GM23338 (cell line): Measurements from ENCODE around the gene DAPL1. TPM values are rescaled to one million over a fixed set of nuclear protein-coding genes. Genes with fewer than 3 reads are reported as not detected.

Experiments
- ATAC-seq: fragments of 200-7000 bp; cut with Tn5 transposase; 3 replicates; pipeline ENCODE4 v1.9.1; 2020
- DNase-seq: peaks from one replicate; pipeline ENCODE4 v3.0.0-alpha.2; 2015; ENCODE audit warnings: low spot score
- H2AFZ ChIP-seq: fragments of 200-600 bp; sonication (generic); 2 replicates; pipeline ENCODE4 v1.8.0; 2016; ENCODE audit warnings: antibody characterized with exemption, mild to moderate bottlenecking, moderate library complexity
- H3F3A ChIP-seq: fragments of 200-600 bp; sonication (generic); replicated peaks from 2 replicates; pipeline ENCODE4 v1.8.0; 2017; ENCODE audit warnings: antibody characterized with exemption, mixed run types, low read depth
- H3K27ac ChIP-seq: fragments of 200-600 bp; sonication (generic); 2 replicates; pipeline ENCODE4 v1.6.1; 2016; ENCODE audit warnings: low read depth
- H3K27me3 ChIP-seq: fragments of 200-600 bp; sonication (generic); 2 replicates; pipeline ENCODE4 v1.8.0; 2016; ENCODE audit warnings: mild to moderate bottlenecking, mixed run types, moderate library complexity; ENCODE audit not compliant: insufficient read depth
- H3K36me3 ChIP-seq: fragments of 200-600 bp; sonication (generic); 2 replicates; pipeline ENCODE4 v1.8.0; 2016; ENCODE audit warnings: mild to moderate bottlenecking; ENCODE audit not compliant: insufficient read depth
- H3K4me1 ChIP-seq: fragments of 200-600 bp; sonication (generic); 2 replicates; pipeline ENCODE4 v1.8.0; 2016; ENCODE audit warnings: mild to moderate bottlenecking, moderate library complexity; ENCODE audit not compliant: insufficient read depth
- H3K4me2 ChIP-seq: fragments of 200-600 bp; sonication (generic); 2 replicates; pipeline ENCODE4 v1.7.1; 2017; ENCODE audit warnings: mixed run types
- H3K4me3 ChIP-seq: fragments of 200-600 bp; sonication (generic); 2 replicates; pipeline ENCODE4 v1.6.1; 2016; ENCODE audit warnings: mixed run types
- H3K79me2 ChIP-seq: fragments of 200-600 bp; sonication (generic); replicated peaks from 2 replicates; pipeline ENCODE4 v1.8.0; 2017; ENCODE audit warnings: mild to moderate bottlenecking; ENCODE audit not compliant: insufficient read depth
- H3K9me2 ChIP-seq: fragments of 200-600 bp; sonication (generic); 2 replicates; pipeline ENCODE4 v1.8.0; 2017; ENCODE audit not compliant: insufficient read depth
- H4K20me1 ChIP-seq: fragments of 200-600 bp; sonication (generic); replicated peaks from 2 replicates; pipeline ENCODE4 v1.8.0; 2017; ENCODE audit warnings: mild to moderate bottlenecking; ENCODE audit not compliant: insufficient read depth
- H3K27ac Mint-ChIP-seq: 2 replicates; pipeline ENCODE4 v1.8.0; 2020; ENCODE audit warnings: inconsistent platforms, mild to moderate bottlenecking, moderate library complexity, mixed read lengths
- H3K27me3 Mint-ChIP-seq: 3 replicates; pipeline ENCODE4 v1.8.0; 2022; ENCODE audit warnings: low read depth, mild to moderate bottlenecking, moderate library complexity, mixed read lengths, inconsistent platforms; ENCODE audit not compliant: insufficient read depth, poor library complexity
- H3K36me3 Mint-ChIP-seq: 3 replicates; pipeline ENCODE4 v1.8.0; 2021; ENCODE audit warnings: low read depth, mild to moderate bottlenecking, inconsistent platforms, moderate library complexity, mixed read lengths
- H3K4me1 Mint-ChIP-seq: 3 replicates; pipeline ENCODE4 v1.8.0; 2020; ENCODE audit warnings: mild to moderate bottlenecking, inconsistent platforms, mixed read lengths
- H3K4me3 Mint-ChIP-seq: 3 replicates; pipeline ENCODE4 v1.8.0; 2021; ENCODE audit warnings: moderate library complexity, mild to moderate bottlenecking, inconsistent platforms, mixed read lengths
- H3K9me3 Mint-ChIP-seq: 3 replicates; pipeline ENCODE4 v1.8.0; 2020; ENCODE audit warnings: moderate library complexity, mild to moderate bottlenecking, inconsistent platforms, mixed read lengths
- CREB1 ChIP-seq: fragments of 250-450 bp; sonication (Bioruptor Pico); IDR thresholded peaks from 2 replicates; pipeline ENCODE4 v1.5.0; 2020; ENCODE audit warnings: low read depth, mild to moderate bottlenecking, moderate library complexity
- EZH2 ChIP-seq: fragments of 200-600 bp; sonication (generic); IDR thresholded peaks from one replicate; pipeline ENCODE4 v1.8.0; 2017; ENCODE audit warnings: antibody characterized with exemption, mild to moderate bottlenecking, low read depth; ENCODE audit not compliant: unreplicated experiment
- EZH2phosphoT487 ChIP-seq: fragments of 200-600 bp; sonication (generic); IDR thresholded peaks from one replicate; pipeline ENCODE4 v1.8.1; 2018; ENCODE audit warnings: antibody characterized with exemption; ENCODE audit not compliant: unreplicated experiment
- JUNB ChIP-seq: IDR thresholded peaks from one replicate; pipeline ENCODE4 v1.6.1; 2016; ENCODE audit warnings: antibody characterized with exemption; ENCODE audit not compliant: unreplicated experiment
- NANOG ChIP-seq: IDR thresholded peaks from 2 replicates; pipeline ENCODE4 v1.6.1; 2016; ENCODE audit warnings: antibody characterized with exemption, borderline replicate concordance
- POLR2AphosphoS5 ChIP-seq: IDR thresholded peaks from 2 replicates; pipeline ENCODE4 v1.6.1; 2016; ENCODE audit warnings: antibody characterized with exemption, low read depth
- STAT1 ChIP-seq: IDR thresholded peaks from one replicate; pipeline ENCODE4 v1.6.1; 2016; ENCODE audit warnings: antibody characterized with exemption; ENCODE audit not compliant: unreplicated experiment
- ZNF114 ChIP-seq: fragments of 250-450 bp; sonication (Bioruptor Pico); IDR thresholded peaks from 2 replicates; pipeline ENCODE4 v1.5.0; 2020; ENCODE audit warnings: mild to moderate bottlenecking, moderate library complexity
- ZNF331 ChIP-seq: fragments of 250-450 bp; sonication (Bioruptor Pico); IDR thresholded peaks from 2 replicates; pipeline ENCODE4 v1.5.0; 2020; ENCODE audit warnings: low read depth, mild to moderate bottlenecking, moderate library complexity
- polyA plus RNA-seq: library from polyadenylated mRNA; unstranded; fragments of >200 nt; fragmentation: Nextera tagmentation; extraction: Ambion mirVana; gene quantifications from 2 replicates; pipeline ENCODE4 v1.2.1, GENCODE V29; 2016
- total RNA-seq: library from RNA; depleted of rRNA; stranded (reverse); fragments of >200 nt; shearing (Covaris generic); gene quantifications from 2 replicates; pipeline ENCODE4 v1.2.3, GENCODE V29; 2014
- TF ChIP-seq, protein P1 (sequence below): IDR thresholded peaks from 2 replicates; pipeline ENCODE4 v1.6.1; 2016; ENCODE audit warnings: antibody characterized with exemption
- TF ChIP-seq, protein P2 (sequence below), 2 experiments: fragments of 200-600 bp in 1 of 2; sonication (generic) in 1 of 2; conservative IDR thresholded peaks; 2 replicates each; pipeline versions ENCODE4 v1.5.1 to v1.6.1; 2016 to 2017; ENCODE audit warnings: antibody characterized with exemption in 2 of 2, low read depth in 2 of 2, mild to moderate bottlenecking in 2 of 2, moderate library complexity in 1 of 2
- TF ChIP-seq, protein P3 (sequence below): fragments of 250-450 bp; sonication (Bioruptor Pico); IDR thresholded peaks from 2 replicates; pipeline ENCODE4 v1.5.0; 2020; ENCODE audit warnings: mild to moderate bottlenecking, moderate library complexity
- TF ChIP-seq, protein P4 (sequence below): IDR thresholded peaks from one replicate; pipeline ENCODE4 v1.6.1; 2018; ENCODE audit warnings: antibody characterized with exemption; ENCODE audit not compliant: unreplicated experiment

Gene DAPL1
- total and polyA plus RNA-seq, 2 experiments from 2014 or later = not detected

DNA sequence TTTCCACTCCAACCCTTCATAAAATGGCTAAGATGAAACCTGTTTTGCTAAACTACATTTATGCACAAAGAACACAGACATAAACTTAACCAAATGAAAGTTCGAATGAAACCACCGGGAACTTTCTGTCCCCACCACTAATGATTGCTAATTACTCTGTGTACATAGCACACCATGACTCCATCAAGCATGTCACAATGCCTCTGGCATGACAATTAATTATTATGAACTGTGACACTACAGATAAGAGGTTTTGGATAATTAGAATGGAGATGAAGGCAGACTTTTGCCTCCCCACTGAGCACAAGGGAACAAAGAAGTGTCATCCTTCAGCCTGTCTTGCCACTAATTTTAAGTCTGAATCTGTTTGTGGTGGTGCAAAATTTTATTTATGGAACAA lies 1.5 kb downstream of the DAPL1 start:
- Histone ChIP-seq H3K4me1 (peaks cover 11% of the 10 kb centered on the region), H3K79me2 (no peaks in the 10 kb centered on the region), H3K36me3 (no peaks in the 10 kb centered on the region), H4K20me1 (no peaks in the 10 kb centered on the region), H3K4me3 (no peak overlapping the region), H3K9me2 (no peaks in the 10 kb centered on the region), H3K4me2 (no peak overlapping the region), H3K27ac (no peak overlapping the region), H2AFZ (no peak overlapping the region), H3K27me3 (no peaks in the 10 kb centered on the region), H3F3A (no peaks in the 10 kb centered on the region)
- Mint-ChIP-seq H3K9me3 (no peaks in the 10 kb centered on the region), H3K4me1 (peaks cover 21% of the 10 kb centered on the region), H3K27me3 (no peaks in the 10 kb centered on the region), H3K36me3 (no peaks in the 10 kb centered on the region), H3K4me3 (no peak overlapping the region), H3K27ac (no peak overlapping the region)
- TF ChIP-seq STAT1 (no peak), ZNF331 (no peak), ZNF114 (CRISPR knock-in tag) (no peak), CREB1 (no peak), EZH2phosphoT487 (no peak), NANOG (no peak), EZH2 (no peak), JUNB (no peak), POLR2AphosphoS5 (no peak)
- TF ChIP-seq, protein P1, sequence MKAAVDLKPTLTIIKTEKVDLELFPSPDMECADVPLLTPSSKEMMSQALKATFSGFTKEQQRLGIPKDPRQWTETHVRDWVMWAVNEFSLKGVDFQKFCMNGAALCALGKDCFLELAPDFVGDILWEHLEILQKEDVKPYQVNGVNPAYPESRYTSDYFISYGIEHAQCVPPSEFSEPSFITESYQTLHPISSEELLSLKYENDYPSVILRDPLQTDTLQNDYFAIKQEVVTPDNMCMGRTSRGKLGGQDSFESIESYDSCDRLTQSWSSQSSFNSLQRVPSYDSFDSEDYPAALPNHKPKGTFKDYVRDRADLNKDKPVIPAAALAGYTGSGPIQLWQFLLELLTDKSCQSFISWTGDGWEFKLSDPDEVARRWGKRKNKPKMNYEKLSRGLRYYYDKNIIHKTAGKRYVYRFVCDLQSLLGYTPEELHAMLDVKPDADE = no peak
- TF ChIP-seq, protein P2, sequence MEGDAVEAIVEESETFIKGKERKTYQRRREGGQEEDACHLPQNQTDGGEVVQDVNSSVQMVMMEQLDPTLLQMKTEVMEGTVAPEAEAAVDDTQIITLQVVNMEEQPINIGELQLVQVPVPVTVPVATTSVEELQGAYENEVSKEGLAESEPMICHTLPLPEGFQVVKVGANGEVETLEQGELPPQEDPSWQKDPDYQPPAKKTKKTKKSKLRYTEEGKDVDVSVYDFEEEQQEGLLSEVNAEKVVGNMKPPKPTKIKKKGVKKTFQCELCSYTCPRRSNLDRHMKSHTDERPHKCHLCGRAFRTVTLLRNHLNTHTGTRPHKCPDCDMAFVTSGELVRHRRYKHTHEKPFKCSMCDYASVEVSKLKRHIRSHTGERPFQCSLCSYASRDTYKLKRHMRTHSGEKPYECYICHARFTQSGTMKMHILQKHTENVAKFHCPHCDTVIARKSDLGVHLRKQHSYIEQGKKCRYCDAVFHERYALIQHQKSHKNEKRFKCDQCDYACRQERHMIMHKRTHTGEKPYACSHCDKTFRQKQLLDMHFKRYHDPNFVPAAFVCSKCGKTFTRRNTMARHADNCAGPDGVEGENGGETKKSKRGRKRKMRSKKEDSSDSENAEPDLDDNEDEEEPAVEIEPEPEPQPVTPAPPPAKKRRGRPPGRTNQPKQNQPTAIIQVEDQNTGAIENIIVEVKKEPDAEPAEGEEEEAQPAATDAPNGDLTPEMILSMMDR (conservative IDR thresholded peaks at IDR 0.05; ENCODE audit: low read depth in 2 of 2) = no peak
- TF ChIP-seq, protein P3, sequence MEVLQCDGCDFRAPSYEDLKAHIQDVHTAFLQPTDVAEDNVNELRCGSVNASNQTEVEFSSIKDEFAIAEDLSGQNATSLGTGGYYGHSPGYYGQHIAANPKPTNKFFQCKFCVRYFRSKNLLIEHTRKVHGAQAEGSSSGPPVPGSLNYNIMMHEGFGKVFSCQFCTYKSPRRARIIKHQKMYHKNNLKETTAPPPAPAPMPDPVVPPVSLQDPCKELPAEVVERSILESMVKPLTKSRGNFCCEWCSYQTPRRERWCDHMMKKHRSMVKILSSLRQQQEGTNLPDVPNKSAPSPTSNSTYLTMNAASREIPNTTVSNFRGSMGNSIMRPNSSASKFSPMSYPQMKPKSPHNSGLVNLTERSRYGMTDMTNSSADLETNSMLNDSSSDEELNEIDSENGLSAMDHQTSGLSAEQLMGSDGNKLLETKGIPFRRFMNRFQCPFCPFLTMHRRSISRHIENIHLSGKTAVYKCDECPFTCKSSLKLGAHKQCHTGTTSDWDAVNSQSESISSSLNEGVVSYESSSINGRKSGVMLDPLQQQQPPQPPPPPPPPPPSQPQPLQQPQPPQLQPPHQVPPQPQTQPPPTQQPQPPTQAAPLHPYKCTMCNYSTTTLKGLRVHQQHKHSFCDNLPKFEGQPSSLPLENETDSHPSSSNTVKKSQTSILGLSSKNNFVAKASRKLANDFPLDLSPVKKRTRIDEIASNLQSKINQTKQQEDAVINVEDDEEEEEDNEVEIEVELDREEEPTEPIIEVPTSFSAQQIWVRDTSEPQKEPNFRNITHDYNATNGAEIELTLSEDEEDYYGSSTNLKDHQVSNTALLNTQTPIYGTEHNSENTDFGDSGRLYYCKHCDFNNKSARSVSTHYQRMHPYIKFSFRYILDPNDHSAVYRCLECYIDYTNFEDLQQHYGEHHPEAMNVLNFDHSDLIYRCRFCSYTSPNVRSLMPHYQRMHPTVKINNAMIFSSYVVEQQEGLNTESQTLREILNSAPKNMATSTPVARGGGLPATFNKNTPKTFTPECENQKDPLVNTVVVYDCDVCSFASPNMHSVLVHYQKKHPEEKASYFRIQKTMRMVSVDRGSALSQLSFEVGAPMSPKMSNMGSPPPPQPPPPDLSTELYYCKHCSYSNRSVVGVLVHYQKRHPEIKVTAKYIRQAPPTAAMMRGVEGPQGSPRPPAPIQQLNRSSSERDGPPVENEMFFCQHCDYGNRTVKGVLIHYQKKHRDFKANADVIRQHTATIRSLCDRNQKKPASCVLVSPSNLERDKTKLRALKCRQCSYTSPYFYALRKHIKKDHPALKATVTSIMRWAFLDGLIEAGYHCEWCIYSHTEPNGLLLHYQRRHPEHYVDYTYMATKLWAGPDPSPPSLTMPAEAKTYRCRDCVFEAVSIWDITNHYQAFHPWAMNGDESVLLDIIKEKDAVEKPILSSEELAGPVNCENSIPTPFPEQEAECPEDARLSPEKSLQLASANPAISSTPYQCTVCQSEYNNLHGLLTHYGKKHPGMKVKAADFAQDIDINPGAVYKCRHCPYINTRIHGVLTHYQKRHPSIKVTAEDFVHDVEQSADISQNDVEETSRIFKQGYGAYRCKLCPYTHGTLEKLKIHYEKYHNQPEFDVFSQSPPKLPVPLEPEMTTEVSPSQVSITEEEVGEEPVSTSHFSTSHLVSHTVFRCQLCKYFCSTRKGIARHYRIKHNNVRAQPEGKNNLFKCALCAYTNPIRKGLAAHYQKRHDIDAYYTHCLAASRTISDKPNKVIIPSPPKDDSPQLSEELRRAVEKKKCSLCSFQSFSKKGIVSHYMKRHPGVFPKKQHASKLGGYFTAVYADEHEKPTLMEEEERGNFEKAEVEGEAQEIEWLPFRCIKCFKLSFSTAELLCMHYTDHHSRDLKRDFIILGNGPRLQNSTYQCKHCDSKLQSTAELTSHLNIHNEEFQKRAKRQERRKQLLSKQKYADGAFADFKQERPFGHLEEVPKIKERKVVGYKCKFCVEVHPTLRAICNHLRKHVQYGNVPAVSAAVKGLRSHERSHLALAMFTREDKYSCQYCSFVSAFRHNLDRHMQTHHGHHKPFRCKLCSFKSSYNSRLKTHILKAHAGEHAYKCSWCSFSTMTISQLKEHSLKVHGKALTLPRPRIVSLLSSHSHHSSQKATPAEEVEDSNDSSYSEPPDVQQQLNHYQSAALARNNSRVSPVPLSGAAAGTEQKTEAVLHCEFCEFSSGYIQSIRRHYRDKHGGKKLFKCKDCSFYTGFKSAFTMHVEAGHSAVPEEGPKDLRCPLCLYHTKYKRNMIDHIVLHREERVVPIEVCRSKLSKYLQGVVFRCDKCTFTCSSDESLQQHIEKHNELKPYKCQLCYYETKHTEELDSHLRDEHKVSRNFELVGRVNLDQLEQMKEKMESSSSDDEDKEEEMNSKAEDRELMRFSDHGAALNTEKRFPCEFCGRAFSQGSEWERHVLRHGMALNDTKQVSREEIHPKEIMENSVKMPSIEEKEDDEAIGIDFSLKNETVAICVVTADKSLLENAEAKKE (CRISPR knock-in tag) = no peak
- TF ChIP-seq, protein P4, sequence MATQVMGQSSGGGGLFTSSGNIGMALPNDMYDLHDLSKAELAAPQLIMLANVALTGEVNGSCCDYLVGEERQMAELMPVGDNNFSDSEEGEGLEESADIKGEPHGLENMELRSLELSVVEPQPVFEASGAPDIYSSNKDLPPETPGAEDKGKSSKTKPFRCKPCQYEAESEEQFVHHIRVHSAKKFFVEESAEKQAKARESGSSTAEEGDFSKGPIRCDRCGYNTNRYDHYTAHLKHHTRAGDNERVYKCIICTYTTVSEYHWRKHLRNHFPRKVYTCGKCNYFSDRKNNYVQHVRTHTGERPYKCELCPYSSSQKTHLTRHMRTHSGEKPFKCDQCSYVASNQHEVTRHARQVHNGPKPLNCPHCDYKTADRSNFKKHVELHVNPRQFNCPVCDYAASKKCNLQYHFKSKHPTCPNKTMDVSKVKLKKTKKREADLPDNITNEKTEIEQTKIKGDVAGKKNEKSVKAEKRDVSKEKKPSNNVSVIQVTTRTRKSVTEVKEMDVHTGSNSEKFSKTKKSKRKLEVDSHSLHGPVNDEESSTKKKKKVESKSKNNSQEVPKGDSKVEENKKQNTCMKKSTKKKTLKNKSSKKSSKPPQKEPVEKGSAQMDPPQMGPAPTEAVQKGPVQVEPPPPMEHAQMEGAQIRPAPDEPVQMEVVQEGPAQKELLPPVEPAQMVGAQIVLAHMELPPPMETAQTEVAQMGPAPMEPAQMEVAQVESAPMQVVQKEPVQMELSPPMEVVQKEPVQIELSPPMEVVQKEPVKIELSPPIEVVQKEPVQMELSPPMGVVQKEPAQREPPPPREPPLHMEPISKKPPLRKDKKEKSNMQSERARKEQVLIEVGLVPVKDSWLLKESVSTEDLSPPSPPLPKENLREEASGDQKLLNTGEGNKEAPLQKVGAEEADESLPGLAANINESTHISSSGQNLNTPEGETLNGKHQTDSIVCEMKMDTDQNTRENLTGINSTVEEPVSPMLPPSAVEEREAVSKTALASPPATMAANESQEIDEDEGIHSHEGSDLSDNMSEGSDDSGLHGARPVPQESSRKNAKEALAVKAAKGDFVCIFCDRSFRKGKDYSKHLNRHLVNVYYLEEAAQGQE = no peak
- DNase-seq (no peak), ATAC-seq (no peak)
